Suppressor macrophage (primary cell): Measurements from ENCODE around the gene ELK3.

Experiments used
- DNase-seq, 4 experiments: peaks; one replicate each; pipeline ENCODE4 v3.0.0-alpha.2; 2020 to 2022

ELK3 gene

GRCh38 chr12:96258104-96258961, 64.2 kb downstream of the ELK3 start:
- no peak for DNase-seq

- DNase-seq: peak in 2 of 4 experiments; percentile 19 to 23
Measured at GRCh38 chr12:96260231-96260630, 66.1 kb downstream of the ELK3 start.

GRCh38 chr12:96260644-96261043, 66.5 kb downstream of the ELK3 start:
- DNase-seq: no peak

GRCh38 chr12:96261557-96261956, 67.4 kb downstream of the ELK3 start:
- no peak for DNase-seq

- DNase-seq: no peak
Measured at GRCh38 chr12:96263449-96263902, 69.3 kb downstream of the ELK3 start.

GRCh38 chr12:96265400-96265799, 71.2 kb downstream of the ELK3 start:
- no peak for DNase-seq

GRCh38 chr12:96265836-96266235, 71.7 kb downstream of the ELK3 start:
- no peak for DNase-seq

- DNase-seq: no peak
Measured at GRCh38 chr12:96266238-96266637, 72.1 kb downstream of the ELK3 start.

GRCh38 chr12:96271469-96272199, 77.5 kb downstream of the ELK3 start:
- DNase-seq: no peak

- no peak for DNase-seq
Measured at GRCh38 chr12:96274331-96274730, 80.2 kb downstream of the ELK3 start.

- no peak for DNase-seq
Measured at GRCh38 chr12:96285158-96285557, 91.0 kb downstream of the ELK3 start.

GRCh38 chr12:96289067-96289466, 94.9 kb downstream of the ELK3 start:
- DNase-seq: no peak

- no peak for DNase-seq
Measured at GRCh38 chr12:96293093-96293492, 98.9 kb downstream of the ELK3 start.

- no peak for DNase-seq
Measured at GRCh38 chr12:96294831-96295230, 100.7 kb downstream of the ELK3 start.

- DNase-seq: no peak
Measured at GRCh38 chr12:96295532-96296160, 101.5 kb downstream of the ELK3 start.

GRCh38 chr12:96297504-96297903, 103.3 kb downstream of the ELK3 start:
- DNase-seq: no peak

GRCh38 chr12:96300064-96300463, 105.9 kb downstream of the ELK3 start:
- no peak for DNase-seq

GRCh38 chr12:96301732-96302131, 107.6 kb downstream of the ELK3 start:
- no peak for DNase-seq

- no peak for DNase-seq
Measured at GRCh38 chr12:96302687-96303310, 108.6 kb downstream of the ELK3 start.

GRCh38 chr12:96303653-96304052, 109.5 kb downstream of the ELK3 start:
- DNase-seq: no peak

GRCh38 chr12:96305665-96306064, 111.5 kb downstream of the ELK3 start:
- no peak for DNase-seq

- DNase-seq: no peak
Measured at GRCh38 chr12:96308881-96309280, 114.7 kb downstream of the ELK3 start.

GRCh38 chr12:96310067-96310466, 115.9 kb downstream of the ELK3 start:
- no peak for DNase-seq
